Measurements from ENCODE around the gene NSD2. TPM values are rescaled to one million over a fixed set of nuclear protein-coding genes. Genes with fewer than 3 reads are reported as not detected.

Gene NSD2
- total RNA-seq, 1 experiment from 2014 or later, result 122 TPM

GRCh38 chr4:1989533-1990347 lies 118.5 kb downstream of the NSD2 start:
- peaks cover 81% of the 10 kb centered on the region for H3K36me3 Mint-ChIP-seq (ENCODE audit: insufficient read depth, unreplicated experiment)
- H3K27ac Mint-ChIP-seq (ENCODE audit: unreplicated experiment), result no peak overlapping the region
- no peak overlapping the region for H3K4me3 Mint-ChIP-seq (ENCODE audit: unreplicated experiment)
- Histone ChIP-seq H3K9me3 (no peaks in the 10 kb centered on the region), H3K36me3 (ENCODE audit: control insufficient read depth, insufficient read depth, low read length) (peaks cover 1% of the 10 kb centered on the region; the same call in 1 of the 2 replicates), H3K27me3 (replicated peaks; ENCODE audit: control insufficient read depth, insufficient read depth, low read length) (no peaks in the 10 kb centered on the region), H3K4me1 (no peaks in the 10 kb centered on the region), H3K4me3 (ENCODE audit: low read depth, low read length) (no peak overlapping the region)
- ChIA-PET CTCF (no interaction called here), POLR2A (no interaction called here)
- TF ChIP-seq CTCF (IDR thresholded peaks at IDR 0.05; ENCODE audit: insufficient read depth in 1 of 2, low read depth in 1 of 2, low read length in 1 of 2, severe bottlenecking in 1 of 2, unreplicated experiment in 1 of 2), result no peak
- H3K9me3 Mint-ChIP-seq (ENCODE audit: unreplicated experiment), result no peaks in the 10 kb centered on the region
- BruUV-seq (replicated peaks), result no TSS peak
- no peak for DNase-seq
- no peaks in the 10 kb centered on the region for H3K4me1 Mint-ChIP-seq (ENCODE audit: low read depth, unreplicated experiment)
- intact Hi-C loops (cut with micrococcal nuclease; ENCODE audit: unreplicated experiment), result loop anchor here (10.0 kb wide), 1 partner anchor 195 kb away; no protein-coding TSS in a partner anchor
- no peaks in the 10 kb centered on the region for H3K27me3 Mint-ChIP-seq (ENCODE audit: insufficient read depth, unreplicated experiment)

- H3K27ac Mint-ChIP-seq (ENCODE audit: unreplicated experiment), result no peak overlapping the region
- H3K4me3 Mint-ChIP-seq (ENCODE audit: unreplicated experiment), result no peak overlapping the region
- ChIA-PET CTCF (no interaction called here), POLR2A (no interaction called here)
- DNase-seq, result no peak
- no peaks in the 10 kb centered on the region for H3K27me3 ChIP-seq (replicated peaks; ENCODE audit: control insufficient read depth, insufficient read depth, low read length)
- no peaks in the 10 kb centered on the region for H3K4me1 Mint-ChIP-seq (ENCODE audit: low read depth, unreplicated experiment)
- no peaks in the 10 kb centered on the region for H3K4me1 ChIP-seq
- H3K36me3 Mint-ChIP-seq (ENCODE audit: insufficient read depth, unreplicated experiment), result peaks cover 75% of the 10 kb centered on the region
- peaks cover 1% of the 10 kb centered on the region; the same call in 1 of the 2 replicates for H3K36me3 ChIP-seq (ENCODE audit: control insufficient read depth, insufficient read depth, low read length)
- no peaks in the 10 kb centered on the region for H3K9me3 Mint-ChIP-seq (ENCODE audit: unreplicated experiment)
- no TSS peak for BruUV-seq (replicated peaks)
- intact Hi-C loops (cut with micrococcal nuclease; ENCODE audit: unreplicated experiment), result no loop called here
- H3K27me3 Mint-ChIP-seq (ENCODE audit: insufficient read depth, unreplicated experiment), result no peaks in the 10 kb centered on the region
- TF ChIP-seq CTCF (IDR thresholded peaks at IDR 0.05; ENCODE audit: insufficient read depth in 1 of 2, low read depth in 1 of 2, low read length in 1 of 2, severe bottlenecking in 1 of 2, unreplicated experiment in 1 of 2), result no peak
- H3K9me3 ChIP-seq, result no peaks in the 10 kb centered on the region
- H3K4me3 ChIP-seq (ENCODE audit: low read depth, low read length), result no peak overlapping the region
Measured at GRCh38 chr4:1990348-1990645, 119.1 kb downstream of the NSD2 start.

GRCh38 chr4:1990676-1991075 lies 119.5 kb downstream of the NSD2 start:
- Histone ChIP-seq H3K36me3 (ENCODE audit: control insufficient read depth, insufficient read depth, low read length) (peaks cover 1% of the 10 kb centered on the region; the same call in 1 of the 2 replicates), H3K9me3 (no peaks in the 10 kb centered on the region), H3K4me3 (ENCODE audit: low read depth, low read length) (no peak overlapping the region), H3K4me1 (no peaks in the 10 kb centered on the region), H3K27me3 (replicated peaks; ENCODE audit: control insufficient read depth, insufficient read depth, low read length) (no peaks in the 10 kb centered on the region)
- Mint-ChIP-seq H3K9me3 (ENCODE audit: unreplicated experiment) (no peaks in the 10 kb centered on the region), H3K36me3 (ENCODE audit: insufficient read depth, unreplicated experiment) (peaks cover 71% of the 10 kb centered on the region), H3K4me1 (ENCODE audit: low read depth, unreplicated experiment) (no peaks in the 10 kb centered on the region), H3K4me3 (ENCODE audit: unreplicated experiment) (no peak overlapping the region), H3K27me3 (ENCODE audit: insufficient read depth, unreplicated experiment) (no peaks in the 10 kb centered on the region), H3K27ac (ENCODE audit: unreplicated experiment) (no peak overlapping the region)
- CTCF ChIA-PET, result no interaction called here
- BruUV-seq (replicated peaks), result no TSS peak
- TF ChIP-seq CTCF (IDR thresholded peaks at IDR 0.05; ENCODE audit: insufficient read depth in 1 of 2, low read depth in 1 of 2, low read length in 1 of 2, severe bottlenecking in 1 of 2, unreplicated experiment in 1 of 2), result no peak
- intact Hi-C loops (cut with micrococcal nuclease; ENCODE audit: unreplicated experiment), result no loop called here
- POLR2A ChIA-PET, result no interaction called here
- DNase-seq, result no peak
